Transverse colon (tissue), 4 donors: Measurements from ENCODE around the gene EMX2. TPM values are rescaled to one million over a fixed set of nuclear protein-coding genes. Genes with fewer than 3 reads are reported as not detected.

Experiments used
- DNase-seq: peaks from one replicate; pipeline ENCODE4 v3.0.0-alpha.2; 2019
- H3K27ac ChIP-seq, 4 donors: fragments of 200-600 bp; sonication (generic); 2 replicates each; pipeline ENCODE4 v1.5.1; 2016 to 2018; ENCODE audit warnings: inconsistent platforms in 4 of 4
- H3K27me3 ChIP-seq: fragments of 200-600 bp; sonication (generic); 2 replicates; pipeline ENCODE4 v1.5.1; 2017; ENCODE audit warnings: inconsistent platforms
- H3K36me3 ChIP-seq, 4 donors: fragments of 200-600 bp; sonication (generic); 2 replicates each; pipeline ENCODE4 v1.5.1; 2017 to 2019; ENCODE audit warnings: inconsistent platforms in 4 of 4
- H3K4me1 ChIP-seq, 4 donors: fragments of 200-600 bp; sonication (generic); 2 replicates each; pipeline ENCODE4 v1.5.1; 2017 to 2020; ENCODE audit warnings: inconsistent platforms in 4 of 4
- H3K4me3 ChIP-seq, 4 donors: fragments of 200-600 bp; sonication (generic); 1 replicate in 1 of 4; 2 replicates in 3 of 4; pipeline versions ENCODE4 v1.5.1 to v1.6.1; 2017 to 2019; ENCODE audit warnings: inconsistent platforms in 4 of 4
- H3K9me3 ChIP-seq, 2 donors: fragments of 200-600 bp; sonication (generic); 2 replicates each; pipeline ENCODE4 v1.5.1; 2017 to 2019; ENCODE audit warnings: inconsistent platforms in 2 of 2
- CTCF ChIP-seq, 5 experiments: fragments of 200-600 bp in 3 of 5; fragments of 450-650 bp in 2 of 5; sonication (generic) in 3 of 5; IDR thresholded peaks; 1 replicate in 2 of 5; 2 replicates in 3 of 5; pipeline ENCODE4 v1.5.1; 2016 to 2017; ENCODE audit warnings: antibody characterized with exemption in 5 of 5, inconsistent platforms in 3 of 5, mild to moderate bottlenecking in 2 of 5, moderate library complexity in 1 of 5
- EP300 ChIP-seq: sonication (generic); formaldehyde crosslinking; IDR thresholded peaks from one replicate; pipeline ENCODE4 v1.6.1; 2017; ENCODE audit warnings: antibody characterized with exemption, low read depth
- POLR2A ChIP-seq: fragments of 450-650 bp; IDR thresholded peaks from one replicate; pipeline ENCODE4 v1.6.1; 2016; ENCODE audit warnings: antibody characterized with exemption, mild to moderate bottlenecking, moderate library complexity
- POLR2AphosphoS5 ChIP-seq, 3 donors: sonication (generic); formaldehyde crosslinking; IDR thresholded peaks; one replicate each; pipeline ENCODE4 v1.6.1; 2016; ENCODE audit warnings: antibody characterized with exemption in 3 of 3
- WGBS, 2 donors: methylation state at CpG; one replicate each; pipeline ENCODE4 v1.1.5; 2018; ENCODE audit warnings: low coverage in 1 of 2; 5-methylcytosine and 5-hydroxymethylcytosine counted together
- in situ Hi-C, 4 donors: fragments of 200-750 bp; cut with MboI; loops; one replicate each; pipeline versions ENCODE4 v1.15.0 to v1.15.1; 2017; ENCODE audit warnings: low sequenced_read_pairs in 3 of 4, low pct_ligation_motif_present in 1 of 4, low pct_unique_long_range_greater_than_20kb in 1 of 4
- intact Hi-C: fragments of 100-400 bp; cut with DNase I; formaldehyde crosslinking; loops from one replicate; pipeline ENCODE4 v1.15.1; 2023; ENCODE audit warnings: low total_unique reads
- total RNA-seq, 4 donors: library from RNA; depleted of rRNA; stranded (reverse); fragments of >200 nt; gene quantifications; one replicate each; pipeline ENCODE4 v1.1.0, GENCODE V29; 2016

EMX2 gene
- total RNA-seq, 4 donors from 2014 or later, result 0.95 TPM; not detected in 3

- Histone ChIP-seq H3K4me3 (no peak overlapping the region), H3K27me3 (peaks cover 6% of the 10 kb centered on the region), H3K9me3 (no peaks in the 10 kb centered on the region), H3K4me1 (no peaks in the 10 kb centered on the region), H3K36me3 (no peaks in the 10 kb centered on the region), H3K27ac (no peak overlapping the region)
- intact Hi-C loops (no loop called here), in situ Hi-C loops (loop anchor here in 3 of 4 donors (25.0 kb wide), 3 partner anchors 728 to 928 kb away; no protein-coding TSS in a partner anchor)
- no peak for DNase-seq
- WGBS, 2 donors, result 85 to 94% methylated on average over 3 to 7 of the region's 7 CpGs
- TF ChIP-seq EP300, result no peak
- no peak for TF ChIP-seq POLR2A
- TF ChIP-seq POLR2AphosphoS5 (IDR thresholded peaks at IDR 0.05), result no peak
- TF ChIP-seq CTCF (IDR thresholded peaks at IDR 0.05), result no peak
Measured at GRCh38 chr10:117509573-117509972, 33.0 kb upstream of the EMX2 start.

- H3K27ac ChIP-seq, result no peak overlapping the region
- H3K4me1 ChIP-seq, result no peaks in the 10 kb centered on the region
- H3K9me3 ChIP-seq, result no peaks in the 10 kb centered on the region
- intact Hi-C loops, result no loop called here
- 59 to 60% methylated on average over 2 to 17 of the region's 17 CpGs for WGBS, 2 donors
- DNase-seq, result no peak
- H3K36me3 ChIP-seq, result no peaks in the 10 kb centered on the region
- TF ChIP-seq POLR2AphosphoS5 (IDR thresholded peaks at IDR 0.05) (no peak), POLR2A (no peak), EP300 (no peak)
- no peak overlapping the region for H3K4me3 ChIP-seq
- in situ Hi-C loops, result loop anchor here in 3 of 4 donors (25.0 kb wide), 3 partner anchors 726 to 926 kb away; no protein-coding TSS in a partner anchor
- H3K27me3 ChIP-seq, result peaks cover 12% of the 10 kb centered on the region
Measured at GRCh38 chr10:117511601-117512390, 30.8 kb upstream of the EMX2 start.

- in situ Hi-C loops, result loop anchor here in 3 of 4 donors (25.0 kb wide), 3 partner anchors 722 to 922 kb away; no protein-coding TSS in a partner anchor
- WGBS, 2 donors, result 58 to 68% methylated on average over 3 to 5 of the region's 5 CpGs
- H3K9me3 ChIP-seq, result no peaks in the 10 kb centered on the region
- H3K27me3 ChIP-seq, result peaks cover 21% of the 10 kb centered on the region
- no peaks in the 10 kb centered on the region for H3K36me3 ChIP-seq
- no peak for DNase-seq
- H3K4me3 ChIP-seq, result no peak overlapping the region
- TF ChIP-seq POLR2AphosphoS5 (IDR thresholded peaks at IDR 0.05) (no peak), EP300 (no peak), POLR2A (no peak), CTCF (IDR thresholded peaks at IDR 0.05) (no peak)
- H3K27ac ChIP-seq, result no peak overlapping the region
- H3K4me1 ChIP-seq, result no peaks in the 10 kb centered on the region
- intact Hi-C loops, result no loop called here
Measured at GRCh38 chr10:117514971-117515370, 27.6 kb upstream of the EMX2 start.

GRCh38 chr10:117516681-117517080 is 25.9 kb upstream of the EMX2 start:
- intact Hi-C loops (no loop called here), in situ Hi-C loops (loop anchor here in 3 of 4 donors (25.0 kb wide), 3 partner anchors 721 to 921 kb away; no protein-coding TSS in a partner anchor)
- no peak for TF ChIP-seq POLR2A
- no peak for TF ChIP-seq EP300
- TF ChIP-seq CTCF (IDR thresholded peaks at IDR 0.05), result no peak
- no peak for TF ChIP-seq POLR2AphosphoS5 (IDR thresholded peaks at IDR 0.05)
- no peak for DNase-seq
- Histone ChIP-seq H3K27ac (no peak overlapping the region), H3K4me1 (no peaks in the 10 kb centered on the region), H3K4me3 (no peak overlapping the region), H3K9me3 (no peaks in the 10 kb centered on the region), H3K27me3 (peaks cover 34% of the 10 kb centered on the region), H3K36me3 (no peaks in the 10 kb centered on the region)
- 86 to 90% methylated on average over 5 to 6 of the region's 6 CpGs for WGBS, 2 donors
